CD4-positive, CD25-positive, alpha-beta regulatory T cell (primary cell): ENCODE measurements around the gene PPT2. TPM values are rescaled to one million over a fixed set of nuclear protein-coding genes. Genes with fewer than 3 reads are reported as not detected.

Experiments
- ATAC-seq, 2 donors: fragments of 150-1000 bp; cut with Tn5 transposase; one replicate each; pipeline ENCODE4 v1.10.0; 2021; ENCODE audit warnings: low read depth in 2 of 2, moderate number of reproducible peaks in 2 of 2, moderate library complexity in 1 of 2
- DNase-seq, 3 donors: peaks; one replicate each; pipeline versions ENCODE4 v3.0.0 to v3.0.0-alpha.2; 2012 to 2022; ENCODE audit warnings: mixed read lengths in 1 of 3
- H3K27ac ChIP-seq: one replicate; pipeline ENCODE4 v1.7.0; 2013; ENCODE audit warnings: mild to moderate bottlenecking, low read length; ENCODE audit not compliant: insufficient read depth, poor library complexity, severe bottlenecking
- H3K27me3 ChIP-seq: one replicate; pipeline ENCODE4 v1.7.0; 2013; ENCODE audit warnings: low read length; ENCODE audit not compliant: control insufficient read depth, insufficient read depth
- H3K36me3 ChIP-seq: one replicate; pipeline ENCODE4 v1.7.0; 2013; ENCODE audit warnings: mild to moderate bottlenecking, low read length, moderate library complexity; ENCODE audit not compliant: control insufficient read depth, insufficient read depth
- H3K4me1 ChIP-seq: 2 replicates; pipeline ENCODE4 v1.7.0; 2013; ENCODE audit warnings: mild to moderate bottlenecking, low read length; ENCODE audit not compliant: insufficient read depth, control insufficient read depth, poor library complexity, severe bottlenecking
- H3K4me3 ChIP-seq: one replicate; pipeline ENCODE4 v1.7.0; 2013; ENCODE audit warnings: low read depth, mild to moderate bottlenecking, low read length, moderate library complexity
- H3K9me3 ChIP-seq, 2 experiments: 1 replicate in 1 of 2; 2 replicates in 1 of 2; pipeline ENCODE4 v1.7.0; 2013; ENCODE audit warnings: low read length in 2 of 2, mild to moderate bottlenecking in 1 of 2, moderate library complexity in 1 of 2; ENCODE audit not compliant: control insufficient read depth in 2 of 2
- H3K27ac Mint-ChIP-seq, 3 donors: one replicate each; pipeline ENCODE4 v1.8.0; 2020 to 2022; ENCODE audit warnings: mild to moderate bottlenecking in 3 of 3, mixed read lengths in 3 of 3, moderate library complexity in 2 of 3
- H3K27me3 Mint-ChIP-seq: one replicate; pipeline ENCODE4 v1.8.0; 2022; ENCODE audit warnings: mild to moderate bottlenecking, mixed read lengths
- H3K36me3 Mint-ChIP-seq: one replicate; pipeline ENCODE4 v1.8.0; 2020; ENCODE audit warnings: mixed read lengths
- H3K4me1 Mint-ChIP-seq, 4 donors: one replicate each; pipeline ENCODE4 v1.8.0; 2020 to 2022; ENCODE audit warnings: mixed read lengths in 4 of 4, mild to moderate bottlenecking in 1 of 4
- H3K4me3 Mint-ChIP-seq, 4 donors: one replicate each; pipeline ENCODE4 v1.8.0; 2020 to 2022; ENCODE audit warnings: mild to moderate bottlenecking in 4 of 4, mixed read lengths in 4 of 4, moderate library complexity in 3 of 4
- H3K9me3 Mint-ChIP-seq, 7 donors: one replicate each; pipeline ENCODE4 v1.8.0; 2020 to 2022; ENCODE audit warnings: mixed read lengths in 7 of 7, mild to moderate bottlenecking in 3 of 7, moderate library complexity in 2 of 7
- polyA plus RNA-seq, 4 donors: library from polyadenylated mRNA; unstranded; fragments of 300-500 nt; fragmentation: Illumina TruSeq; gene quantifications; one replicate each; pipeline ENCODE4 v1.2.3, GENCODE V29; 2021
- total RNA-seq: library from RNA; stranded (reverse); gene quantifications from one replicate; pipeline ENCODE4 v1.2.3, GENCODE V29; 2022

Gene PPT2
- total and polyA plus RNA-seq, 5 donors from 2014 or later, result 3.1 to 6.2 (median 5.1) TPM

GRCh38 chr6:32176476-32177182 lies 22.7 kb downstream of the PPT2 start:
- H3K4me3 Mint-ChIP-seq, result peak overlapping the region; percentile 86 to 98 (median 98)
- Histone ChIP-seq H3K36me3 (peaks cover 14% of the 10 kb centered on the region), H3K4me3 (peak overlapping the region; percentile 90), H3K27me3 (no peaks in the 10 kb centered on the region), H3K9me3 (no peaks in the 10 kb centered on the region), H3K27ac (peak overlapping the region; percentile 97), H3K4me1 (peaks cover 47% of the 10 kb centered on the region)
- no peaks in the 10 kb centered on the region for H3K27me3 Mint-ChIP-seq
- H3K9me3 Mint-ChIP-seq, result no peaks in the 10 kb centered on the region
- ATAC-seq, result no peak
- H3K4me1 Mint-ChIP-seq, result peaks cover 6 to 89% (median 46%) of the 10 kb centered on the region in 4 donors
- peaks cover 19% of the 10 kb centered on the region for H3K36me3 Mint-ChIP-seq
- no peak for DNase-seq
- H3K27ac Mint-ChIP-seq, result peak overlapping the region; percentile 95 to 98 (median 97)

DNA sequence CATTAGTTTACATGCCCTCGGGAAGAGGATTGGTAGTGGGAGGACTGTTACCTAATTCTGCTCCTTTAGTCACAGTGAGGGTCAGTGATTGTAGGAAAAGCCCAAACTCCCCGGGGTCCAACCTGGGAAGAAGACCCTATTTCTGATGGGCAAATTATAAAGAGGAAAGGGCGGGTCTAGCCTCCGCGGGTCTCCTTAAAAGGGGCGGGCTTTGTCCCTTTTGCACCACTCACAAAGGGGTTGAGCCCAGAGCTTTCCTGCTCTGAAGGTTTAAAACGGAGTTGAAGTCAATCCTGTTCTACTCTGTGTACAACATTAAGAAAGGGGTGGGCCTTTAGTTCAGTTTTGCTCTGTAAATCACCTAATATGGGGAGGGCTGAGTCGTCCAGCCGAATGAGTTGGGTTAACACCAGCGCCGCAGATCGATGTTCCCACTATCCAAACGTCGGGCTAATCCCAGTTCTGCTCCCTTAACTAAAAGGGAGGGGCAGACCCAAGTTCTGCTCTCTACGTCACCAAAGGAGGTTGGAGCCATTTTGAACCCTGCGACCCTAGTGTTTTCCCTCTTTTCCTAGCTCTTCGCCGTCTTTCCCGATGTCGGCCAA lies 23.3 kb downstream of the PPT2 start:
- Histone ChIP-seq H3K4me1 (peaks cover 47% of the 10 kb centered on the region), H3K36me3 (peaks cover 14% of the 10 kb centered on the region), H3K4me3 (peak overlapping the region; percentile 90), H3K9me3 (no peaks in the 10 kb centered on the region), H3K27me3 (no peaks in the 10 kb centered on the region), H3K27ac (peak overlapping the region; percentile 97)
- Mint-ChIP-seq H3K4me1 (peaks cover 6 to 86% (median 46%) of the 10 kb centered on the region in 4 donors), H3K27ac (peak overlapping the region; percentile 95 to 98 (median 97)), H3K4me3 (peak overlapping the region; percentile 86 to 98 (median 98)), H3K36me3 (peaks cover 19% of the 10 kb centered on the region), H3K27me3 (no peaks in the 10 kb centered on the region), H3K9me3 (no peaks in the 10 kb centered on the region)
- peak in 1 of 3 donors; percentile 75 for DNase-seq
- ATAC-seq, result no peak

DNA sequence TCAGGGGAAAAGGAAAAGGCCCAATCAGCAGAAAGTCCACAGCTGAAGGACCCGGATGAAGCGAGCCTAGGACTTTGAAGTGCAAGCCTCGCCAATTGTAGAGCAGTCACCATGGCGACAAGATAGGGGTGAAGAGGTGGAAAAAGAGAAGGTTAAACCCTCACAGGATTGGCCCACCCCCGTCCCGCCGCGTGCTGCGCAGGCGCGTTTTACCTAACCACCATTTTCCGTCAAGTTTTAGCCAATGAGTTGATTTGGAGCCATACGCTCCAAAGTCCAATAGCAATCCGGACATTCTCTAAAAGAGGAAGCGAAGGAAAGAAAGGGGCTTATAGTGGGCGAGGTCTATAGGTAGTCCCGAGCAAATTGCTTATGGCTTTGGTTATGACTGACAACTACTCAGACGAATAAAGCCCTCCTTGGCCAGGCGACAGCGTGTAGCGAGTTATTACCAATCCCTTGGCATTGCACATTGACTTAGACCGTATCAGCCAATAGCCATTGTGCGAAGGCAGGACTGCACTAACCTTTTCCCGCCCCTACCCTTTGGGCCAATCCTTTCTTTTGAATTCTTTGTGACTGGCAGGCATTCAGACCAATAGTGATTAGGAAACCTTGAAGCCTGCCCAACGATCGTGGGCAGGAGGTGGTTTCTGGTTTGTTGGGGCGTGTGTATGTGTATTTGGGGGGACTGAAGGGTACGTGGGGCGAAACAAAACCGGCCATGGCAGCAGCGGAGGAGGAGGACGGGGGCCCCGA lies 24.0 kb downstream of the PPT2 start, which contains the start of gene RNF5:
RNF5 (plus strand) TSS at position 618 of the 759 bp plus-strand sequence; CDS start at position 725, 107 bp downstream.
- Mint-ChIP-seq H3K27ac (peak within 1 kb of the TSS; percentile 95 to 98 (median 97)), H3K9me3 (no peaks in the 10 kb centered on the region), H3K27me3 (no peaks in the 10 kb centered on the region), H3K4me3 (peak within 1 kb of the TSS; percentile 86 to 98 (median 98)), H3K4me1 (peaks cover 6 to 84% (median 42%) of the 10 kb centered on the region in 4 donors), H3K36me3 (peaks cover 19% of the 10 kb centered on the region)
- Histone ChIP-seq H3K4me1 (peaks cover 48% of the 10 kb centered on the region), H3K36me3 (peaks cover 17% of the 10 kb centered on the region), H3K9me3 (no peaks in the 10 kb centered on the region), H3K27ac (peak within 1 kb of the TSS; percentile 97), H3K4me3 (peak within 1 kb of the TSS; percentile 94), H3K27me3 (no peaks in the 10 kb centered on the region)
- ATAC-seq (peak; percentile 84 to 87), DNase-seq (peak; percentile 96 to 100 (median 98))

GRCh38 chr6:32178547-32179440 lies 24.9 kb downstream of the PPT2 start:
- Mint-ChIP-seq H3K4me1 (peaks cover 6 to 76% (median 36%) of the 10 kb centered on the region in 4 donors), H3K9me3 (no peaks in the 10 kb centered on the region), H3K36me3 (peaks cover 19% of the 10 kb centered on the region), H3K27me3 (no peaks in the 10 kb centered on the region), H3K4me3 (peak overlapping the region; percentile 86 to 98 (median 98)), H3K27ac (peak overlapping the region; percentile 95 to 98 (median 97))
- Histone ChIP-seq H3K4me1 (peaks cover 52% of the 10 kb centered on the region), H3K27me3 (no peaks in the 10 kb centered on the region), H3K9me3 (no peaks in the 10 kb centered on the region), H3K4me3 (peak overlapping the region; percentile 94), H3K27ac (peak overlapping the region; percentile 97), H3K36me3 (peaks cover 25% of the 10 kb centered on the region)
- ATAC-seq (no peak), DNase-seq (no peak)

- peaks cover 6 to 72% (median 33%) of the 10 kb centered on the region in 4 donors for H3K4me1 Mint-ChIP-seq
- DNase-seq (no peak), ATAC-seq (no peak)
- H3K36me3 Mint-ChIP-seq, result peaks cover 19% of the 10 kb centered on the region
- H3K4me3 Mint-ChIP-seq, result peak overlapping the region; percentile 69 to 98 (median 90)
- H3K9me3 Mint-ChIP-seq, result no peaks in the 10 kb centered on the region
- no peaks in the 10 kb centered on the region for H3K27me3 Mint-ChIP-seq
- peaks cover 43% of the 10 kb centered on the region for H3K4me1 ChIP-seq
- no peak overlapping the region for H3K4me3 ChIP-seq
- no peaks in the 10 kb centered on the region for H3K9me3 ChIP-seq
- peak overlapping the region; percentile 97 for H3K27ac ChIP-seq
- H3K27me3 ChIP-seq, result no peaks in the 10 kb centered on the region
- peak overlapping the region; percentile 15 to 73 (median 64) for H3K27ac Mint-ChIP-seq
- peaks cover 27% of the 10 kb centered on the region for H3K36me3 ChIP-seq
Measured at GRCh38 chr6:32179766-32180405, 25.9 kb downstream of the PPT2 start.

DNA sequence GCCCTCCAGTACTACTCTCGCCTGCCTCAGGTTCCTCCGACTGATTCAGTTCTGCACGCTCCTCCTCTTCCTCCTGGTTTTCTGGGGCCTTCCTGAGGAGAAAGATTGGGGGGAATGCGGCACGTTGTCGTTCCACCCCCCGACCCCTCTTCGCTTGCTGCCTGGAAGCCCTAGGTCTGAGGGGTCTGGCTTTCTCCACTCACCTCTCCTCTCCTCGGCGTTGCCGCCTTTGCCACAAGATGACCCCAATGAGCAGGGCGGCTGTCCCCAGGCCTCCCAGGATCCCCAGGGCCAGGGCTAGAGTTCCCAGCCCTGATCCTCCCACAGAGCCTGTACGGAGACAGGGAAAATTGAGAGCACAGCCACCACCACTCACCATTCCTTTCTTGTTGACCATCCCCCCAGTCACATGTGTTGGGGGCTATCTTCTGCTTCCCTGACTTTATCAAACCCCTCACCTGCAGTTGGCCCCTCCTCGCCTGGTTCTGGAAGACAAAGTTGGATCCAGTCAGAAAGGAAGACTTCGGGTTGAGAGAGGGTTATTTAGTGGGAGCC lies 27.3 kb downstream of the PPT2 start:
- DNase-seq (no peak), ATAC-seq (no peak)
- Histone ChIP-seq H3K4me3 (no peak overlapping the region), H3K9me3 (no peaks in the 10 kb centered on the region), H3K36me3 (peaks cover 27% of the 10 kb centered on the region), H3K27ac (no peak overlapping the region), H3K27me3 (no peaks in the 10 kb centered on the region), H3K4me1 (peaks cover 34% of the 10 kb centered on the region)
- Mint-ChIP-seq H3K27ac (peak overlapping the region in 1 of 3 donors; percentile 79), H3K27me3 (no peaks in the 10 kb centered on the region), H3K36me3 (peaks cover 26% of the 10 kb centered on the region), H3K9me3 (no peaks in the 10 kb centered on the region), H3K4me3 (peak overlapping the region in 1 of 4 donors; percentile 69), H3K4me1 (peaks cover 6 to 71% (median 40%) of the 10 kb centered on the region in 4 donors)
